ENCODE measurements around the gene DLGAP4. TPM values are rescaled to one million over a fixed set of nuclear protein-coding genes. Genes with fewer than 3 reads are reported as not detected.
A peak's percentile ranks its signal among the peaks of the same experiment; 100 is the strongest.

The DLGAP4 gene
- total and polyA plus RNA-seq, 9 of the 15 experiments (the other 6 are each of a cell fraction or from before 2014, with no cell fraction given): 0.31 to 34.1 (median 4.5) TPM

GRCh38 chr20:36344517-36345132 lies 38.5 kb downstream of the DLGAP4 start:
- no peak overlapping the region for H2AFZ ChIP-seq (ENCODE audit: low read depth, low read length)
- H3K27ac ChIP-seq (ENCODE audit: extremely low read depth, low read depth, low read length): no peak overlapping the region
- no peak overlapping the region for H3K9ac ChIP-seq (ENCODE audit: insufficient read depth in 1 of 2, low read depth in 2 of 2, low read length in 2 of 2)
- no TSS peak for BruUV-seq (replicated peaks)
- H3K9me3 ChIP-seq (replicated peaks; ENCODE audit: control insufficient read depth, insufficient read depth, low read depth, low read length): no peaks in the 10 kb centered on the region
- in situ Hi-C loops (cut with MboI) (no loop called here), intact Hi-C loops (cut with micrococcal nuclease) (no loop called here)
- peak; percentile 83 for ATAC-seq
- POLR2A ChIA-PET: interaction anchor here (1.0 kb wide), 1 partner anchor 31 kb away, joined by 4 read pairs; no protein-coding TSS in a partner anchor
- peak; percentile 67 to 79 (median 73) for DNase-seq (ENCODE audit: extremely low read depth in 1 of 4, low spot score in 3 of 4)
- 0% methylated on average over 4 of the region's 4 CpGs for WGBS (ENCODE audit: insufficient coverage, low coverage, missing lambda C conversion rate)
- CTCF ChIA-PET (ENCODE audit: low intra/inter-chr PET ratio): interaction anchor here (0.6 kb wide), 1 partner anchor 151 kb away, joined by 3 read pairs; no protein-coding TSS in a partner anchor
- no peaks in the 10 kb centered on the region for H3K79me2 ChIP-seq (ENCODE audit: control insufficient read depth, insufficient read depth, low read length)
- peaks cover 16% of the 10 kb centered on the region; the same call in 1 of the 2 replicates for H4K20me1 ChIP-seq (replicated peaks; ENCODE audit: control insufficient read depth, insufficient read depth, low read length)
- H3K36me3 ChIP-seq (ENCODE audit: control insufficient read depth, insufficient read depth, low read length): no peaks in the 10 kb centered on the region
- H3K27me3 ChIP-seq (ENCODE audit: control insufficient read depth in 2 of 2, insufficient read depth in 2 of 2, low read length in 2 of 2): peaks cover 3 to 37% of the 10 kb centered on the region in 2 experiments; a peak in 3 of 5 replicates
- FAIRE-seq: no peak
- H3K4me2 ChIP-seq (ENCODE audit: insufficient read depth, low read length): no peak overlapping the region
- peaks cover 0 to 12% of the 10 kb centered on the region in 2 experiments; a peak in 2 of 5 replicates for H3K4me1 ChIP-seq (replicated peaks in 1 of 2; ENCODE audit: control insufficient read depth in 2 of 2, insufficient read depth in 2 of 2, low read length in 2 of 2)
- H3K4me3 ChIP-seq: no peak overlapping the region
- peaks cover 4% of the 10 kb centered on the region for H3K9me1 ChIP-seq (ENCODE audit: control insufficient read depth, insufficient read depth, low read length)
- TF ChIP-seq CBFA2T3 (IDR thresholded peaks at IDR 0.05) (no peak), MCM7 (IDR thresholded peaks at IDR 0.05) (no peak), EHMT2 (IDR thresholded peaks at IDR 0.05) (peak; percentile 96), ZNF695 (CRISPR knock-in tag; IDR thresholded peaks at IDR 0.05) (no peak), RFX1 (IDR thresholded peaks at IDR 0.05) (peak; percentile 55), FOXJ3 (CRISPR knock-in tag; IDR thresholded peaks at IDR 0.05) (0 out of 2 replicates have a peak, but pooled peaks have one; percentile 31), STAT6 (CRISPR knock-in tag; IDR thresholded peaks at IDR 0.05) (no peak), REST (IDR thresholded peaks at IDR 0.05; ENCODE audit: borderline replicate concordance) (peak; percentile 99), REST (CRISPR knock-in tag; IDR thresholded peaks at IDR 0.05; ENCODE audit: low read depth) (peak; percentile 96), ARID2 (IDR thresholded peaks at IDR 0.05) (no peak), PRMT5 (CRISPR knock-in tag; IDR thresholded peaks at IDR 0.05) (peak; percentile 94), ZNF764 (CRISPR knock-in tag; IDR thresholded peaks at IDR 0.05; ENCODE audit: low read depth) (no peak), GABPB2 (CRISPR knock-in tag; conservative IDR thresholded peaks at IDR 0.05) (no peak), ZFX (CRISPR knock-in tag; IDR thresholded peaks at IDR 0.05) (peak; percentile 40)

Measured in K562 (cell line).